Measurements from ENCODE around the gene SMYD3. TPM values are rescaled to one million over a fixed set of nuclear protein-coding genes. Genes with fewer than 3 reads are reported as not detected.

Gene SMYD3
- total RNA-seq, 1 donor from 2014 or later, result 35.4 TPM

- TF ChIP-seq, protein P1, sequence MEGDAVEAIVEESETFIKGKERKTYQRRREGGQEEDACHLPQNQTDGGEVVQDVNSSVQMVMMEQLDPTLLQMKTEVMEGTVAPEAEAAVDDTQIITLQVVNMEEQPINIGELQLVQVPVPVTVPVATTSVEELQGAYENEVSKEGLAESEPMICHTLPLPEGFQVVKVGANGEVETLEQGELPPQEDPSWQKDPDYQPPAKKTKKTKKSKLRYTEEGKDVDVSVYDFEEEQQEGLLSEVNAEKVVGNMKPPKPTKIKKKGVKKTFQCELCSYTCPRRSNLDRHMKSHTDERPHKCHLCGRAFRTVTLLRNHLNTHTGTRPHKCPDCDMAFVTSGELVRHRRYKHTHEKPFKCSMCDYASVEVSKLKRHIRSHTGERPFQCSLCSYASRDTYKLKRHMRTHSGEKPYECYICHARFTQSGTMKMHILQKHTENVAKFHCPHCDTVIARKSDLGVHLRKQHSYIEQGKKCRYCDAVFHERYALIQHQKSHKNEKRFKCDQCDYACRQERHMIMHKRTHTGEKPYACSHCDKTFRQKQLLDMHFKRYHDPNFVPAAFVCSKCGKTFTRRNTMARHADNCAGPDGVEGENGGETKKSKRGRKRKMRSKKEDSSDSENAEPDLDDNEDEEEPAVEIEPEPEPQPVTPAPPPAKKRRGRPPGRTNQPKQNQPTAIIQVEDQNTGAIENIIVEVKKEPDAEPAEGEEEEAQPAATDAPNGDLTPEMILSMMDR (IDR thresholded peaks at IDR 0.05; ENCODE audit: partially characterized antibody, unreplicated experiment), result no peak
- Mint-ChIP-seq H3K4me1 (ENCODE audit: low read depth, unreplicated experiment) (no peaks in the 10 kb centered on the region), H3K36me3 (ENCODE audit: unreplicated experiment) (no peaks in the 10 kb centered on the region), H3K9me3 (ENCODE audit: unreplicated experiment) (peaks cover under 1% of the 10 kb centered on the region), H3K27me3 (ENCODE audit: unreplicated experiment) (no peaks in the 10 kb centered on the region), H3K27ac (ENCODE audit: unreplicated experiment) (no peak overlapping the region), H3K4me3 (ENCODE audit: unreplicated experiment) (no peak overlapping the region)
- no peak for DNase-seq
Measured at GRCh38 chr1:246338546-246338945, 168.5 kb downstream of the SMYD3 start.

GRCh38 chr1:246338098-246338497 is 169.0 kb downstream of the SMYD3 start:
- H3K4me3 Mint-ChIP-seq (ENCODE audit: unreplicated experiment), result no peak overlapping the region
- H3K27ac Mint-ChIP-seq (ENCODE audit: unreplicated experiment), result no peak overlapping the region
- H3K36me3 Mint-ChIP-seq (ENCODE audit: unreplicated experiment), result no peaks in the 10 kb centered on the region
- H3K9me3 Mint-ChIP-seq (ENCODE audit: unreplicated experiment), result peaks cover 2% of the 10 kb centered on the region
- TF ChIP-seq, protein P1 (IDR thresholded peaks at IDR 0.05; ENCODE audit: partially characterized antibody, unreplicated experiment), result no peak
- no peak for DNase-seq
- H3K4me1 Mint-ChIP-seq (ENCODE audit: low read depth, unreplicated experiment), result no peaks in the 10 kb centered on the region
- no peaks in the 10 kb centered on the region for H3K27me3 Mint-ChIP-seq (ENCODE audit: unreplicated experiment)

DNA sequence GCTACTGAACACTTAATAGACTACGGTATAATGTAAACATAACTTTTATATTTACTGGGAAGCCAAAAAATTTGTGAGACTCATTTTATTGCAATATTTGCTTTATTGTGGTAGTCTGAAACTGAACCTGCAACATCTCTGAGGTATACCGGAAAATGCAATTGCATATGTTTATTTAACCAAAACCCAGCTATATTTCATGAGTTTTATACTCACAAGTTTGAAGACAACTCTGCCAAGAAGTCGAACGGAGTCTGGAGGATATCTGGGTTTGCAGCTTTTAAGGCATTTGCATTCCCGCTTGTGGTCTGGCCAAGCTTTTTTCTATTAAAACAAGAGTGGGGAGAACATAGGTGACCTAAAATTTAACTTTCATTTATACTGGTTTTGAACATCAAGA is 171.9 kb downstream of the SMYD3 start:
- Mint-ChIP-seq H3K9me3 (ENCODE audit: unreplicated experiment) (peaks cover 4% of the 10 kb centered on the region), H3K4me1 (ENCODE audit: low read depth, unreplicated experiment) (no peaks in the 10 kb centered on the region)

DNA sequence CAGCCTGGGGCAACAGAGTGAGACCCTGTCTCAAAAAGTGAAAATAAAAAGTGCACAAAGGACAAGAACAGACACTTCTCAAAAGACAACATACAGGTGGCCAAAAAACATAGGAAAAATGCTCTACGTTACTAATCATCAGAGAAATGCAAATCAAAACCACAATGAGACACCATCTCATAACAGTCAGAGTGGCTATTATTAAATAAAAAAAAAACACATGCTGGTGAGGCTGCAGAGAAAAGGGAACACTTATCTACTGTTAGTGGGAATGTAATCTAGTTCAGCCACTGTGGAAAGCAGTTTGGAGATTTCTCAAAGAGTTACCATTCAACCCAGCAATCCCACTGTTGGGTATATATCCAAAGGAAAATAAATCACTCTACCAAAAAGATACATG is 173.2 kb downstream of the SMYD3 start:
- DNase-seq, result no peak
- H3K4me1 Mint-ChIP-seq (ENCODE audit: low read depth, unreplicated experiment), result no peaks in the 10 kb centered on the region
- TF ChIP-seq, protein P1 (IDR thresholded peaks at IDR 0.05; ENCODE audit: partially characterized antibody, unreplicated experiment), result no peak
- H3K9me3 Mint-ChIP-seq (ENCODE audit: unreplicated experiment), result peaks cover 4% of the 10 kb centered on the region
- no peaks in the 10 kb centered on the region for H3K36me3 Mint-ChIP-seq (ENCODE audit: unreplicated experiment)
- no peaks in the 10 kb centered on the region for H3K27me3 Mint-ChIP-seq (ENCODE audit: unreplicated experiment)
- H3K4me3 Mint-ChIP-seq (ENCODE audit: unreplicated experiment), result no peak overlapping the region
- no peak overlapping the region for H3K27ac Mint-ChIP-seq (ENCODE audit: unreplicated experiment)

More for the DNA sequence above, 171.9 kb downstream of the SMYD3 start:
- H3K4me3 Mint-ChIP-seq (ENCODE audit: unreplicated experiment), result no peak overlapping the region
- DNase-seq, result no peak
- no peaks in the 10 kb centered on the region for H3K36me3 Mint-ChIP-seq (ENCODE audit: unreplicated experiment)
- no peaks in the 10 kb centered on the region for H3K27me3 Mint-ChIP-seq (ENCODE audit: unreplicated experiment)
- TF ChIP-seq, protein P1 (IDR thresholded peaks at IDR 0.05; ENCODE audit: partially characterized antibody, unreplicated experiment), result no peak
- no peak overlapping the region for H3K27ac Mint-ChIP-seq (ENCODE audit: unreplicated experiment)

- Mint-ChIP-seq H3K27me3 (ENCODE audit: unreplicated experiment) (no peaks in the 10 kb centered on the region), H3K4me3 (ENCODE audit: unreplicated experiment) (no peak overlapping the region), H3K9me3 (ENCODE audit: unreplicated experiment) (peaks cover 4% of the 10 kb centered on the region), H3K27ac (ENCODE audit: unreplicated experiment) (no peak overlapping the region), H3K36me3 (ENCODE audit: unreplicated experiment) (no peaks in the 10 kb centered on the region), H3K4me1 (ENCODE audit: low read depth, unreplicated experiment) (no peaks in the 10 kb centered on the region)
- no peak for DNase-seq
- TF ChIP-seq, protein P1 (IDR thresholded peaks at IDR 0.05; ENCODE audit: partially characterized antibody, unreplicated experiment), result no peak
Measured at GRCh38 chr1:246332078-246332477, 175.0 kb downstream of the SMYD3 start.
